GM20000 (cell line): Measurements from ENCODE around the gene ATAD3C.

Experiments
- DNase-seq: peaks from one replicate; pipeline ENCODE4 v3.0.0; 2012; ENCODE audit warnings: low spot score
- CTCF ChIP-seq: IDR thresholded peaks from 2 replicates; pipeline ENCODE4 v1.5.1; 2012; ENCODE audit warnings: mild to moderate bottlenecking, control low read depth; ENCODE audit errors: extremely low read depth, missing control alignments

The ATAD3C gene

GRCh38 chr1:1418464-1419362 is 30.8 kb upstream of the ATAD3C start:
- no peak for TF ChIP-seq CTCF
- DNase-seq = no peak

GRCh38 chr1:1419363-1419812 is 30.1 kb upstream of the ATAD3C start:
- DNase-seq = no peak
- TF ChIP-seq CTCF = no peak

GRCh38 chr1:1419813-1420653 is 29.5 kb upstream of the ATAD3C start:
- no peak for TF ChIP-seq CTCF
- peak; percentile 69 for DNase-seq

- no peak for TF ChIP-seq CTCF
- peak; percentile 25 for DNase-seq
These were observed 28.8 kb upstream of the ATAD3C start for GRCh38 chr1:1420654-1421141.

- peak; percentile 21 for DNase-seq
- no peak for TF ChIP-seq CTCF
These were observed 28.2 kb upstream of the ATAD3C start, which contains the start of gene ANKRD65 for GRCh38 chr1:1421147-1421906. Gene ANKRD65, minus strand, starts transcription at chr1:1421276. Its CDS starts 271 bp downstream, at chr1:1421005.

- DNase-seq = peak; percentile 13
- no peak for TF ChIP-seq CTCF
These were observed 27.5 kb upstream of the ATAD3C start for GRCh38 chr1:1421907-1422464.
